GM12892 (cell line): ENCODE data around the gene ZNF593OS.

Source experiments
- POLR2A ChIP-seq: IDR thresholded peaks from 2 replicates; pipeline ENCODE4 v1.6.1; 2011; ENCODE audit warnings: low read depth, low read length, control low read depth
- POLR2AphosphoS5 ChIP-seq: IDR thresholded peaks from 2 replicates; pipeline ENCODE4 v1.6.1; 2011; ENCODE audit warnings: low read depth, low read length, control low read depth

- TF ChIP-seq POLR2A (no peak), POLR2AphosphoS5 (no peak)
Measured at GRCh38 chr1:26189751-26190275, 18.2 kb upstream of the ZNF593OS start.
